Measurements from ENCODE around the gene CEP78.

Gene CEP78

GRCh38 chr9:78311075-78311474 is 75.2 kb downstream of the CEP78 start:
- no peak for DNase-seq (ENCODE audit: low spot score)

GRCh38 chr9:78311886-78312524 is 76.1 kb downstream of the CEP78 start:
- DNase-seq (ENCODE audit: low spot score): peak; percentile 27

- DNase-seq (ENCODE audit: low spot score): no peak
Measured at GRCh38 chr9:78314550-78314949, 78.7 kb downstream of the CEP78 start.

DNA sequence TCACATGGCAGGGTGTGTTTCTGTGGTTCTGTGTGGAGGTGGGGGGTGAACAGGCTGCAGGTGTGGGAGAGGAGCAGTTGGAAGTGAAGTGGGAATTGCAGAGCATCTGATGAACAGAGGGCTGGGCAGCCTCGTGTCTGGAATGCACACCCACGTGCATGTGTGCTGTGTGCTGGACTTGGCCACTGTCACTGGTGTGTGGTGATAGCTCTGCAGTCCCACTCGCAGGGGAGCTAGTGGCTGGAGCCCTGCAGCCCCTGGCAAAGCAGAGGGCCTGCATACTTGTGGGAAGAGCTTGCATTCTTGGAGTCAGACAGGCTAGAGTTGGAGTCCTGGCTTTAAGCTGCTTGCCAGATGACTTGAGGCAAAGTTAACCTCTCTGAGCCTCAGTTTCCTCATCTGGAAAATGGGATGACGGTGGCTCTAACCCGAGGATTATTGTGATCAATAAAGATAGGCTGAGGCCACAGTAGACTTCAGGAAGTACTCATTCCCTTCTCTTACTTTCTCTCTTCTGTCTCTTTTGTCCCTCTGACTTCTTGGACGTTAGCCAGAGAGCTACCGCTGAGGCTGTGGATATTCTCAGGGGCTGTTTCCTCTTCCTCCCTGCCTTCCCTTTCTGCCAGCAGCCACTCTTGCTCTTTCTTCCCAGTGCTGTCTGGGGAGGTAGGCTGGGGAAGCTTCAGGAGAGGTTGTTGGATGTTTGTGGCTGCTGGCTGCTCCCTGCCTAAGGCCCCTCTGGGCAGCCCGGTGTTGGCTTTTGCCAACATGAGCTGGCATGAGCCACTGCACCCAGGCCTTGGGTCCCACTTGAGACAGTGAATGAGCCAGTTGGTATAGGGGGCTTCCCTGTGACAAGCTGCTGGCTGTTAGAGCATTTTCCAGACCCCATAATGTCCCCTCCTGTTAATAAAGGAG is 79.3 kb downstream of the CEP78 start:
- no peak for DNase-seq (ENCODE audit: low spot score)

DNA sequence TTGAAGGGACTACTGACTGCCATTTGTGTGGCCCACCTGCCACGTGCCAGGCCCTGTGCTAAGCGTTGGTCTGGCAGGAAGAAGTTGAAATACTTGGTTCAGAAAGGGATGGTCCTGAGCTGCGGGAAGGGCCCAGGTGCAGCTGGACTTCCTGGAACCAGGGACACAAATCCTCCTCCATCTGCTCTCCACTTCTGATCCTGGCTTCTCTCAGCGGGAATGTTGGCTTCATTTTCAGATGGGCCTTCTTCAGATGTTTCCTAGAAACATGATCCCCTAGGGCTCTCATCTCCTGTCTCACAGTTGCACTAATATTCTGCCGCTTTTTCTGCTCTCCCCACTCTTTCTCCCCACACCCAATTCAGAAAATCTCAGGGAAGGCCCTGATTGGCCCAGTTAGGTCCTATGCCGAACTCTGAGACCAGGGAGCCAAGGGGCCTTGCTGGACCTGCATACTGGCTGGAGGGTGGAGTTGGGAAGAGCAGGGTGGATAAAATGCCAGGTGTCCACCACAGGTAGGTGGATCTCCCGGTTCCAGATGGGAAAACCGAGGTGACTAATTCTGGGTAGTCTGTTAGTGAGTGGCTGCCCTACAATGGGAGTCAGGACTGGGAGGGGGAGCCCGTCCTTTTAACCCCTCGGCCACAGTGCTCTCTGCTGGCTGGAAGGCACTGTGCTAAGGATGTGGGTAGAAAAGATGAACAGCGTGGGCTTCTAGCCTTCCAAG is 80.5 kb downstream of the CEP78 start:
- no peak for DNase-seq (ENCODE audit: low spot score)

GRCh38 chr9:78319197-78320029 is 83.5 kb downstream of the CEP78 start:
- peak; percentile 35 for DNase-seq (ENCODE audit: low spot score)

DNA sequence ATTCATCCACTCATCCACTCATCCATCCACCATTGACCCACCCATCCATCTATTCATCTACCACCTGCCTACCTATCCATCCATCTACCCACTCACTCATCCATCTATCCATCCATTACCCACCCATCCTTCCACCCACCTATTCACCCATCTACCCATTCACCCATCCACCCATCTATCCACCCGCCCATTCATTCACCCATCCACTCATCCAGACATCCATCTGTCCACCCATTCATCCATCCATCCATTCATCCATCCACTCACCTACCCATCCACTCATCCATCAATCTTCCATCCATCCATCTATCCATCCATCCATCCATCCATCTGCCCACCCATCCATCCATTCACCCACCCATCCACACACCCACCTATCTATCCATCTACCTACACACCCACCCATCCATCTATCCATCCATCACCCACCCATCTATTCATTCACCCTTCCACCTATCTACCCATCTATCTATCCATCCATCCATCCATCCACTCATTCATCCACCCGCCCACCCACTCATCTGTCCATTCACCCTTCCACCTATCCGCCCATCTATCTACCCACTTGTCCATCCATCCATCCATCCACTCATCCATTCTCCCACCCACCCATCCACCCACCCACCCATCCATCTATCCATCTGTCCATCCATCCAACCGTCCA is 84.3 kb downstream of the CEP78 start:
- no peak for DNase-seq (ENCODE audit: low spot score)

DNA sequence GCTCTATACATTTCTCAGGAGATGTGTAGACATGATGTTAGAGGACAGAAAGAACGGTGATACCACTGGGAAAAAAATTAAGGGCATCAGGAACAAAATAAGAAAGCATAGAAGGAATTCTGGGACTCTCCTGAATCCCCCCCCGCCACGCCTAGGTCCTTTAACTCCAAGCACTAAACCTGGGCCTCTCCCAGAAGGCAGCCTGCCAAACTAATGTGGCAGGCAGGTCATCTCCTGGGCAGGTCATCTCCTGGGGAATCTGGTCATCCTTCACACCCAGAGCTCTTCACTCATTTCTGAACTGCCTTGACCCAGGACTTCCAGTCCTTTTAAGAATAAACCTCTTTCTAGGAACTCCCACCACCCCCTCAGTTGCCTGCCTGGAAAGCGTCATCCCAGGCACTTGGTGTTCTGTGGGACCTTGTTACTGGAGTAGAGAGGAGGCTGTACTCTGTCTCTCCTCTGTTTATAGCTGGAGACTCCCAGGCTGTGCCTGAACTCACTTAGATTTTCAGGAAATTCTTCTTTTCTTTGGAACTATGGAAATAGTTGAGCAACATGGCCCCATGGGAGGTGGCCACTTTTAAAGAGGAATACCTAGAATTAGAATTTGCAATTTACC is 85.1 kb downstream of the CEP78 start:
- no peak for DNase-seq (ENCODE audit: low spot score)

DNA sequence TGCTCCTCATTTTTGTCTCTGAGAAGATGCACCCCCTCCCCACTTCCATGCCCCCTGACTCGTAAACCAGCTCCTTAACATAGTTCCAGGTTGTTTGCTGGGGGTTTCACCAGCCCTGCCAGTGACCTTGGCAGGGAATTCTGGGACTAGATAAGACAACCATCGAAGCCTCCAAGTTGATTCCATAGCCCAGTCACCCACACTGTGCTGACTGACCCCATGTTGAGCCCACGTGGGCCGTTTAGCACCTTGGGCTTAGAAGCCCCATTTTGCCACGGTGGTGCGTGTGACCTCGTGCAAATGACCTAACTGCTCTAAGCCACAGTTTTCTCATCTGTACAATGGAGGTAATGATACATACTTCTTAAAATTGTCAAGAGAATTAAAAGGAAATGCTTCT is 85.6 kb downstream of the CEP78 start:
- DNase-seq (ENCODE audit: low spot score): no peak

GRCh38 chr9:78324068-78324650 is 88.3 kb downstream of the CEP78 start:
- no peak for DNase-seq (ENCODE audit: low spot score)

- no peak for DNase-seq (ENCODE audit: low spot score)
Measured at GRCh38 chr9:78324682-78325081, 88.8 kb downstream of the CEP78 start.

GRCh38 chr9:78325343-78325742 is 89.5 kb downstream of the CEP78 start:
- DNase-seq (ENCODE audit: low spot score): peak; percentile 26

GRCh38 chr9:78325846-78326360 is 90.0 kb downstream of the CEP78 start:
- no peak for DNase-seq (ENCODE audit: low spot score)

DNA sequence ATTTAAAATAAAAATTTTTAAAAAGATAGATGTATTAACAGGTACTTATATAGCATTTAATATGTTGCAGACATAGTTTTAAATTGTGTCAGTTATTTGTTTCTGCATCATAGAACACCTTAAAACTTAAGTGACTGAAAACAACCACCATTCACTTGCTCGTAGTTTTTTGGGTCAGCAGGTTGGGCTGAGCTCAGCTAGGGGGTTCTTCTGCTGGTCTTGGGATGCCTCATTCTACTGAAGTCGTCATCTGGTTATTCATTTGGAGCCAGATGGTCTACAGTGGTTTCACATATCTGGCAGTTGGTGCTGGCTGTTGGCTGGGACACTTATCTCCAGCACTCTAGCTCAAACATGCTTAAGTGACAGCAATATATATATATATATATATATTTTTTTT is 90.7 kb downstream of the CEP78 start:
- no peak for DNase-seq (ENCODE audit: low spot score)
